A673 (cell line): ENCODE measurements around the gene SMIM24. TPM values are rescaled to one million over a fixed set of nuclear protein-coding genes. Genes with fewer than 3 reads are reported as not detected.

Experiments
- BruUV-seq: library from RNA; stranded (reverse); fragments of 400-500 nt; replicated peaks from 2 replicates; lab custom pipeline; 2021; lab: Mats Ljungman, UMichigan
- CTCF ChIA-PET: fragments of 300-600 bp; sonication (Branson Sonifier 250); formaldehyde crosslinking; loops from one replicate; lab custom pipeline; 2022; ENCODE audit warnings: antibody characterized with exemption; lab: Charles Lee
- POLR2A ChIA-PET: fragments of 300-600 bp; sonication (Branson Sonifier 250); formaldehyde crosslinking; loops from one replicate; lab custom pipeline; 2022; ENCODE audit warnings: antibody characterized with exemption; ENCODE audit not compliant: low non-redundant PET; lab: Charles Lee
- DNase-seq: peaks from one replicate; pipeline ENCODE4 v3.0.0-alpha.2; 2015; ENCODE audit warnings: low spot score
- H3K27ac ChIP-seq: fragments of 200-600 bp; sonication (generic); 2 replicates; pipeline ENCODE4 v1.5.1; 2016; ENCODE audit warnings: mixed run types, low read depth, mild to moderate bottlenecking, mixed read lengths, antibody characterized with exemption, low read length; ENCODE audit not compliant: poor library complexity, severe bottlenecking
- H3K27me3 ChIP-seq: fragments of 200-600 bp; sonication (generic); replicated peaks from 2 replicates; pipeline ENCODE4 v1.6.1; 2017; ENCODE audit warnings: mixed run types, low read depth, mild to moderate bottlenecking, mixed read lengths, antibody characterized with exemption, low read length; ENCODE audit not compliant: insufficient read depth, poor library complexity
- H3K36me3 ChIP-seq: fragments of 200-600 bp; sonication (generic); 2 replicates; pipeline ENCODE4 v1.6.1; 2016; ENCODE audit warnings: mixed run types, mild to moderate bottlenecking, mixed read lengths, antibody characterized with exemption, low read length; ENCODE audit not compliant: insufficient read depth, poor library complexity, severe bottlenecking
- H3K4me1 ChIP-seq: fragments of 200-600 bp; sonication (generic); 2 replicates; pipeline ENCODE4 v1.6.1; 2017; ENCODE audit warnings: mixed run types, mild to moderate bottlenecking, mixed read lengths, antibody characterized with exemption, low read length; ENCODE audit not compliant: insufficient read depth, poor library complexity, severe bottlenecking
- H3K4me3 ChIP-seq: fragments of 200-600 bp; sonication (generic); 2 replicates; pipeline ENCODE4 v1.5.1; 2016; ENCODE audit warnings: low read depth, mixed run types, mild to moderate bottlenecking, mixed read lengths, low read length; ENCODE audit not compliant: poor library complexity, severe bottlenecking
- H3K9me3 ChIP-seq: fragments of 200-600 bp; sonication (generic); 2 replicates; pipeline ENCODE4 v1.6.1; 2016; ENCODE audit warnings: mixed run types, low read depth, mild to moderate bottlenecking, mixed read lengths, antibody characterized with exemption, low read length; ENCODE audit not compliant: poor library complexity, severe bottlenecking
- EZH2 ChIP-seq: fragments of 200-600 bp; sonication (generic); IDR thresholded peaks from 2 replicates; pipeline ENCODE4 v1.6.1; 2017; ENCODE audit warnings: borderline replicate concordance, low read depth, mild to moderate bottlenecking, mixed read lengths, antibody characterized with exemption, low read length; ENCODE audit not compliant: poor library complexity, severe bottlenecking
- intact Hi-C: fragments of 100-400 bp; cut with micrococcal nuclease; formaldehyde crosslinking; loops from one replicate; pipeline ENCODE4 v1.10.0; 2022; ENCODE audit not compliant: unreplicated experiment
- total RNA-seq: library from RNA; stranded (reverse); gene quantifications from 2 replicates; pipeline ENCODE4 v1.2.3, GENCODE V29; 2021
- TF ChIP-seq, protein P1 (sequence below): fragments of 300-800, 200-600 bp; sonication (generic); conservative IDR thresholded peaks from 2 replicates; pipeline ENCODE4 v1.5.1; 2017; ENCODE audit warnings: low read depth, mild to moderate bottlenecking, antibody characterized with exemption, low read length, moderate library complexity, mixed read lengths

SMIM24 gene
- total RNA-seq, 1 experiment from 2014 or later, result not detected

GRCh38 chr19:3483226-3483628, 2.9 kb upstream of the SMIM24 start, which contains the start of gene SMIM44:
Gene SMIM44, minus strand, starts transcription at chr19:3483441. Its CDS starts 38 bp downstream, at chr19:3483403.
- intact Hi-C loops, result no loop called here
- Histone ChIP-seq H3K27ac (no peak within 1 kb of the TSS), H3K4me1 (no peaks in the 10 kb centered on the region), H3K27me3 (peaks cover 40% of the 10 kb centered on the region), H3K36me3 (no peaks in the 10 kb centered on the region), H3K4me3 (no peak within 1 kb of the TSS), H3K9me3 (no peaks in the 10 kb centered on the region)
- ChIA-PET POLR2A (no interaction called here), CTCF (interaction anchor here (2.3 kb wide), 1 partner anchor 157 kb away, joined by 12 read pairs; no protein-coding TSS in a partner anchor)
- BruUV-seq, result no TSS peak
- DNase-seq, result no peak
- no peak for TF ChIP-seq EZH2
- TF ChIP-seq, protein P1, sequence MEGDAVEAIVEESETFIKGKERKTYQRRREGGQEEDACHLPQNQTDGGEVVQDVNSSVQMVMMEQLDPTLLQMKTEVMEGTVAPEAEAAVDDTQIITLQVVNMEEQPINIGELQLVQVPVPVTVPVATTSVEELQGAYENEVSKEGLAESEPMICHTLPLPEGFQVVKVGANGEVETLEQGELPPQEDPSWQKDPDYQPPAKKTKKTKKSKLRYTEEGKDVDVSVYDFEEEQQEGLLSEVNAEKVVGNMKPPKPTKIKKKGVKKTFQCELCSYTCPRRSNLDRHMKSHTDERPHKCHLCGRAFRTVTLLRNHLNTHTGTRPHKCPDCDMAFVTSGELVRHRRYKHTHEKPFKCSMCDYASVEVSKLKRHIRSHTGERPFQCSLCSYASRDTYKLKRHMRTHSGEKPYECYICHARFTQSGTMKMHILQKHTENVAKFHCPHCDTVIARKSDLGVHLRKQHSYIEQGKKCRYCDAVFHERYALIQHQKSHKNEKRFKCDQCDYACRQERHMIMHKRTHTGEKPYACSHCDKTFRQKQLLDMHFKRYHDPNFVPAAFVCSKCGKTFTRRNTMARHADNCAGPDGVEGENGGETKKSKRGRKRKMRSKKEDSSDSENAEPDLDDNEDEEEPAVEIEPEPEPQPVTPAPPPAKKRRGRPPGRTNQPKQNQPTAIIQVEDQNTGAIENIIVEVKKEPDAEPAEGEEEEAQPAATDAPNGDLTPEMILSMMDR, result no peak

GRCh38 chr19:3482507-3483225, 2.3 kb upstream of the SMIM24 start:
- Histone ChIP-seq H3K27ac (no peak overlapping the region), H3K4me3 (no peak overlapping the region), H3K4me1 (no peaks in the 10 kb centered on the region), H3K9me3 (no peaks in the 10 kb centered on the region), H3K36me3 (no peaks in the 10 kb centered on the region), H3K27me3 (peaks cover 40% of the 10 kb centered on the region)
- POLR2A ChIA-PET, result interaction anchor here (0.6 kb wide), 1 partner anchor 77 kb away, joined by 3 read pairs; no protein-coding TSS in a partner anchor
- CTCF ChIA-PET, result interaction anchor here (0.6 kb wide), 1 partner anchor 198 kb away, joined by 3 read pairs; no protein-coding TSS in a partner anchor
- intact Hi-C loops, result no loop called here
- no TSS peak for BruUV-seq
- DNase-seq, result no peak
- no peak for TF ChIP-seq EZH2
- TF ChIP-seq, protein P1, result no peak

DNA sequence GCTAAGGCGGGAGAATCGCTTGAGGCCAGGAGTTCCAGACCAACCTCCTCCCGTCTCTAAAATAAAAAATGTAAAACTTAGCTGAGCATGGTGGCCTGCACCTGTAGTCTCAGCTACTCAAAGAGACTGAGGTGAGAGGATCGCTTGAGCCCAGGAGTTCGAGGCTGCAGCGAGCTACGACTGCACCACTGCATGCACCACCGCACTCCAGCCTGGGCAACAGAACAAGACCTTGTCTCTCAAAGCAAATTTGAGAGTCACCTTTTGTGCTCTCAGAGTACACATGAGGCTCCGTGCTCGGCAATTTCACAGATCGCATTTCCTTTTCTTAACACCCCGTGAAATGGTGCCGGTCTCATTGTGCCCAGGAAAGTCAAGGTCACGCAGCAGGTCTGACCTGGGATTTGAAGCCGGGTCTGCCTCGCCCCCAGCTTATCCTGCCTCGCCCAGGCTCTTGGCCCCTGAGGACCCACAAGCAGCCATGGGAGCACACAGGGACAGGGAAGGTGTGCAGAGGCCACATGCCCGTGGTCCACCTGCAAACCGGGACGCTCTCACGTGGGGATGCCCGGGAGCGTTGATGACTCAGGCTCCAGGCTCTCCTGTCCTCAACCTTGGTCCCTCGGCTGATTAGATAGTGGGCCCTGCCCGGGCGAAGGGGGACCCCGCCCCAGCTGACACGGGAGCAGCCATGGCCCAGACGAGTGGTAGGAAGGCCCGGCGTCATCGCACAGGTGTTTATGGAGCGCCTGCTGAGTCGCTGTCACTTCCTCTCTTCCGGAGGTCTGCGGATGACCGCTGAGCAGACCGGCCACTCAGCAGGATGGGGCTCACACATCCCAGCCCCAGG, 1.1 kb upstream of the SMIM24 start:
- DNase-seq, result no peak
- ChIA-PET CTCF (no interaction called here), POLR2A (interaction anchor here (0.6 kb wide), 1 partner anchor 418 kb away, joined by 5 read pairs; no protein-coding TSS in a partner anchor)
- H3K27ac ChIP-seq, result no peak overlapping the region
- H3K4me1 ChIP-seq, result no peaks in the 10 kb centered on the region
- peaks cover 40% of the 10 kb centered on the region for H3K27me3 ChIP-seq
- TF ChIP-seq EZH2, result no peak
- H3K4me3 ChIP-seq, result no peak overlapping the region
- no TSS peak for BruUV-seq
- intact Hi-C loops, result no loop called here
- H3K36me3 ChIP-seq, result no peaks in the 10 kb centered on the region
- H3K9me3 ChIP-seq, result no peaks in the 10 kb centered on the region
